Measurements from ENCODE around the gene RAI14.
A peak's percentile ranks its signal among the peaks of the same experiment; 100 is the strongest.

RAI14 gene

GRCh38 chr5:34639852-34640626, 16.1 kb upstream of the RAI14 start:
- no peak for DNase-seq (ENCODE audit: low read depth in 2 of 2)

DNA sequence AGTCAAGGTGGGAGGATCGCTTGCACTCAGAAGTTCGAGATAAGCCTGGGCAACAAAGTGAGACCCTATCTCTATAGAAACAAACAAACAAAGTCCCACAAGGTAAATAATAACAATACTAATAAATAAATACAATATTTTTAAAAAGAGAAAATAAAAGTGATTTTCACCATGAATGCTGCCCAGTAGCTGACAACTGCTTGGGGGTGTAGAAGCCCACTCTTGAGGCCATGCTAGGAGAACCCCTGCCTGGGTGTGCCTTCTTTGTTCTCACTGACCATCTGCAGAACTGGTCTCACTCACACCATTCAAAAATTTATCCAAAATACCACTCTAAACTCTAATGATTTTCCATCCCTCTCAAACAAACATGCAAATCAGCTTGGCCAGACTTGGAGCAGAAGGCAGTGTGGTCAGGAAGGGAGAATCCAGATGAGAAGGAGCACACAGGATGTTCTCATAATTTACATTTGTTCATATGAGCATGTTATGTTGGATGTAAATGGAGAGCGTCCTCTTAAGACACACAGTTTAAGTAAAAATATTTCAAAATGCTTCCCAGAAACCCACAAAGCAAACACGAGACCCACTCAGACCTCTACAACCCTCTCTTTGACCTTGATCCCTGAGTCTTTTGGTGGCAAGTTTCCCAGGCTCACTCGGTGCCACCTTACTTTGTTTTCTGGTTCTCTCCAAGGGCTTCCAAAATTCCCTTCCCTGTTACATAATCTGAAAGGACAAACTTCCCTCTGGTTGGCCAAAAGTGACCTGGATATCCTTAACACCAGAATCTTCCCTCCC, 7.9 kb upstream of the RAI14 start:
- DNase-seq (ENCODE audit: low read depth in 2 of 2): no peak

GRCh38 chr5:34648840-34649158, 7.3 kb upstream of the RAI14 start:
- DNase-seq (ENCODE audit: low read depth in 2 of 2): no peak

- no peak for DNase-seq (ENCODE audit: low read depth in 2 of 2)
Measured at GRCh38 chr5:34651791-34652190, 4.3 kb upstream of the RAI14 start.

- DNase-seq (ENCODE audit: low read depth in 2 of 2): no peak
Measured at GRCh38 chr5:34652466-34652865, 3.7 kb upstream of the RAI14 start.

DNA sequence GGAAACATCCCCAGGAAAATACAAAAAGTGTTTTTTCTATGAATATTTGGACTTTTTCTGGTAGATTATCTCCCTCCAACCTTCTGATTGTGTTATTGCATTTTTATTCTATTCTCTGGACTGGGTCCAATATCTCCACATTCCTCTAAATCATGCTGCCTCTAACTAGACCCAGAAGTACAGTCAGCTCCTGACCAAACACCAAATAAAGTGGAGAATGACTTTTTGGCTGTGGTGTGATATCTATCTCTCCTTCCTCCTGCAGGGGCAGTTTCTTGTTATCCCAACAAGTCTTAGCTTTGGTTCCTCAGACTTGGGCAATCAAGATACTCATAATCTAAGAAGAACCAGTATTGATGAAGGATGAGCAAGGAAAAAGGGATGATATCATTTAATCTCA, 3.2 kb upstream of the RAI14 start:
- no peak for DNase-seq (ENCODE audit: low read depth in 2 of 2)

DNA sequence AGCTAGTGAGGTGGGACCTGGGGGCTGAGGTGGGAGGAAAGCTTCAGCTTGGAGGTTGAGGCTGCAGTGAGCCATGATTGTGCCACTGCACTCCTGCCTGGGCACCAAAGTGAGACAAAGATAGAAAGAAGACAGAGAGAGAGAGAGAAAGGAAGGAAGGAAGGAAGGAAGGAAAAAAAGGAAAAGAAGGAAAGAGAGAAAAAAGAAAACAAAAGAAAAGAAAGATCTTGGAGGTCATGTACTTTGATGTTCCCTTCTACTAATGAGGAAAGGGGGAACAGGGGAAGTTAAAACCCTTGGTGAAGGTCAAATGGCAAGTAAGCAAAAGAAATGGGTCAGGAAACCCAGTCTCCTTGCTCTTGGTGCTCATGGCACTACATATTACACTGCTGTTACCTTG, 2.4 kb upstream of the RAI14 start:
- DNase-seq (ENCODE audit: low read depth in 2 of 2): no peak

GRCh38 chr5:34655354-34655991, 655 bp upstream of the RAI14 start:
- DNase-seq (ENCODE audit: low read depth in 2 of 2): peak in 1 of 2 donors; percentile 2

DNA sequence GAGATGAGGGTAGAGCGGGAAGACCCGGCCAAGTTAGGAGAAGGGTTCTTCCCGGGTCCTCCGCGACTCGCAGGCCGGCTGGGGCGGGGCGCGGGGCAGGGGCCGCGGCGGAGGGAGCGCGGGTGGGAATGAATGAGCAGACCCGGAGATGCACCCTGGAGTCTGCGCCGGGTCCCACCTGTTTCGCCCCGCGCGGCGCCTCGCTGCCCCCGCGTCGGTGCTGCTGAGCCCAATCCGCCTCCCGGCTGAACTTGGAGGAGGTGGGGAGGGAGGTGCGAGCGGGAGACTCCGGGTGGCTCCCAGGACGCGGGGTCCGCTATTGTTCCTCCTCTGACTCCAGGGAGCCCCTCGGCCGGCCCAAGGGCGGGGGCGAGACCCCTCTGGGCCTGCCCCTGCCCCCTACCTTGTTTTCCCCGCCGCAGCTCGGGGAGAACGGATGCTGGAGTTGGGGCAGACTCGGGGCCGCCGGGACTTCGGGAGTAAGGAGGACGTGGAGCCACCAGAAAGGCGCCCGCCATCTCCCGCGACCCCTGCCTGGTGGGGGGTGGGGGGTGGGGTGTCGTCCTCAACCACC, 659 bp downstream of the RAI14 start:
- DNase-seq (ENCODE audit: low read depth in 2 of 2): peak in 1 of 2 donors; percentile 2

- DNase-seq (ENCODE audit: low read depth in 2 of 2): no peak
Measured at GRCh38 chr5:34657274-34657921, 1.3 kb downstream of the RAI14 start.

DNA sequence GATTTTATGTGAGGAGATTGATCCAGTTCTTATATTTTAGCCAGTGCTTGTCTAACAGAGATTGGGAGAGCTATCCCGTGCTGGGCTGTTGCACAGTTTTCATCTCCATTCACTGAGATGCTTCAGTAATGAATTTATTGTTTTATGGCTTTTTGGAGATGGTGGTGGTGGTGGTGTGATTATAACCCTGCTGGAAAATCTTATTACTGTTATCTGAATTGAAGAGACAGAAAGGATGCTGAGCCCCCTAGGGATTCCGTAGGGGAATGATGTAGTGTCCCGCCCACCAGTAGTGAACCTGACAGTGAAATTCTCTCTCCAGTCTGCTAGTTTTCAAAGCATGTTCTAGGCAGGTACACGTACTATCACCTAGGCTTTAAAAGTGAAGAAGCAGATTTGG, 1.9 kb downstream of the RAI14 start:
- DNase-seq (ENCODE audit: low read depth in 2 of 2): no peak

GRCh38 chr5:34659168-34659567, 3.0 kb downstream of the RAI14 start:
- no peak for DNase-seq (ENCODE audit: low read depth in 2 of 2)

DNA sequence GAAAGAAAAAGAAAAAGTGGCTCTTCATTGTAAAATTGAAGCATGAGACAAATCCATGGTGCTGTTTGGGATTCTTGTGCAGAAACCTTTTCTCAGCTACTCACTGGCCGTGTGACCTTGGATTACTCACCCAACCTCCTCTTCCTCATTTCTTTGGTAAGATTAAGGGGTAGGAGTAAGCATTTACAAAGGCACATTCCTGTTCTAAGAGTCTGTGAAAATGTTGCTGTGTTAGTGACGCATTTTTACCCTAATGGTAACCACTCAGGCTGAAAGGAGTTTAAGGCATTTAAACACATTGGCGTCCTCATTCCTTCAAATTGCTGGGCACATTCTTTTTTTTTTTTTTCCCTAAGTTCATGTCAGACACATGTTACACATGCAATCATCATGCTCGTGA, 4.3 kb downstream of the RAI14 start:
- no peak for DNase-seq (ENCODE audit: low read depth in 2 of 2)

DNA sequence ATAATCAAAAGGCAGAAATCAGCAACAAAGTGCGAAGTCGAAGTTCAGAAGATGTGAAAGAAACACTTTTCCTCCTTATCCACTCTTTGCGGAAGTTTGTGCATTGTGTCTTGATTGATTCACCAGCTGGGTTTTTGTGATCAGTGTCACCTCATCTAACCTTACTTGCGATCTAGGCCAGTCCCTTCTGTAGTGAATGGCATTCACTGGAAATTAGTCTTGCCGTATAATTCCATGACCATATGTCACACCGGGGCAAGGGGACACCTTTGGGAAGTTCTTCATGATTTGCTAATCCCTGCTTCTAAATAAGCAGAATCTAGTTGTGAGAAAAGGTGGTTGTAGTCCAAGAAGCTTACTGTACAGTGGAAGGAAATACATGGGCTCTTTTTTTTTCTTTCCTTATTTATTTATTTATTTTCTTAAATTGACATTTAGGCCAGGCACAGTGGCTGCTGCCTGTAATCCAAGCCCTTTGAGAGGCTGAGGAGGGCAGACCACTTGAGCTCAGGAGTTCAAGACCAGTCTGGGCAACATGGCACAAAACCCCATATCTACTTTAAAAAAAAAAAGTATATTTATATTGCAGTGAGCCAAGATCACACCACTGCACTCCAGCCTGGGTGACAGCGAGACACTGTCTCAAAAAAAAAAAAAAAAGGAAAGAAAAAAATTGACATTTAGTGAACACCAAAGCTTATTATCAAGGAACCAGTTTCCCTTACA, 7.8 kb downstream of the RAI14 start:
- no peak for DNase-seq (ENCODE audit: low read depth in 2 of 2)

- DNase-seq (ENCODE audit: low read depth in 2 of 2): no peak
Measured at GRCh38 chr5:34666392-34667080, 10.4 kb downstream of the RAI14 start.

- no peak for DNase-seq (ENCODE audit: low read depth in 2 of 2)
Measured at GRCh38 chr5:34667705-34668104, 11.6 kb downstream of the RAI14 start.

- no peak for DNase-seq (ENCODE audit: low read depth in 2 of 2)
Measured at GRCh38 chr5:34669931-34670516, 13.9 kb downstream of the RAI14 start.

- DNase-seq (ENCODE audit: low read depth in 2 of 2): no peak
Measured at GRCh38 chr5:34672196-34672595, 16.1 kb downstream of the RAI14 start.

DNA sequence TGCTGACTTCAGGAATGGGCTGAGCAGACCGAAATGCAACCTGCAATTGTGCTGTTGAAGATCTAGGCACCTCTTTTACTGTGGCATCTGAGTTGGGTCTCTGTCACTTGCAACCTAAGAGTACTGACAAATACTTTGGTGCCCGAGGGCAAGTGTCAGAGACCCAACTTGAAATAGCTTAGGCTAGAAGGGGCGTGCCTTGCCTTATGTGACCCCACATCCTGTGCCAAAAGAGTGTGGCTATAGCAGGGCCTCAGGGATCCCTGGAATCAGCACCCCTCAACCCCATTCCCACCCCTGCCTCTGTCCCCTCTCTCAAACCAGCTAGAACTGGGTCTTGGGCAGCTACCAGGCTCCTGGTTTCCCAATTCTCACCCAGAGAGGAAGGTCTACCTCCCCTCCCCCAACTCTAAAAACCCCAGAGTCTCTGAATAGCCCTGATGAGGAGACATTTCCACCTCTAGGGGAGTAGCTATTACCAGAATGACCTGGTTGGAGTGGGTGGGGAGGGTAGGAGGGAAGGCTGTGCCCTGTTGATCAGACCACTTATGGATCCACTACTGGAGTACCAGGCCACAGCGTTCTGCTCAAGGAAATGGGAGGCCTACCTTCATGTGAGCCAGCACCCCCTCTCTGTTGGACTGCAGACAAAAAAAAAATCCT, 17.5 kb downstream of the RAI14 start:
- no peak for DNase-seq (ENCODE audit: low read depth in 2 of 2)

DNA sequence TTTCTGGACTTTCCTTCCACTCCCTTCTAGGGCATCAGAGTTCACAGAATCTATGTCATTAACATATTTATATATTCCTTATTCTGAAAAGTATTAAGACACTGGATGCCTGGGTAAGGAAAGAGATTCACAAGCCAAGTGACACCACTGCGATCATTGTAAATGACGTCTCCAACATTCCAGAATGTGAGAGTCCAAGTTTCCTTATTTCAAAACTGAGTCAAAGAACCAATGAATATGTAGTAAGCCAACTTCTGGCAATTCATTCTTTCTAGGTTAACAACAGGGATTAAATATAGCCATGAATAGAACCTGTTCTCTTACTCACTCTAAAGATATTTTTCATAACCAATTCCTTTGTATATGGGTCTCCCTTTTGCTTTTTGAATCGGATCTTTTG, 18.1 kb downstream of the RAI14 start:
- DNase-seq (ENCODE audit: low read depth in 2 of 2): no peak
